K562 (cell line): ENCODE data around the gene CEP41. TPM values are rescaled to one million over a fixed set of nuclear protein-coding genes. Genes with fewer than 3 reads are reported as not detected.

Experiments
- ATAC-seq: fragments of 200-7000 bp; cut with Tn5 transposase; 3 replicates; pipeline ENCODE4 v1.9.1; 2020; ENCODE audit warnings: moderate library complexity
- BruUV-seq: library from RNA; stranded (reverse); fragments of 400-500 nt; replicated peaks from 2 replicates; lab custom pipeline; 2021; lab: Mats Ljungman, UMichigan
- CTCF ChIA-PET: fragments of 300-600 bp; formaldehyde crosslinking; extraction: SDS; loops from one replicate; lab custom pipeline; 2021; ENCODE audit warnings: low intra/inter-chr PET ratio; lab: Yijun Ruan, JAX
- POLR2A ChIA-PET: fragments of 300-600, 350-650 bp; sonication (Branson Sonifier 250); formaldehyde crosslinking; extraction: SDS; loops from one replicate; lab custom pipeline; 2021; ENCODE audit warnings: antibody characterized with exemption, inconsistent platforms; lab: Yijun Ruan, JAX
- DNase-seq, 4 experiments: peaks; one replicate each; pipeline versions ENCODE4 v3.0.0 to v3.0.0-alpha.2; 2011 to 2018; ENCODE audit warnings: low spot score in 3 of 4, mixed read lengths in 3 of 4; ENCODE audit errors: extremely low read depth in 1 of 4
- FAIRE-seq: peaks from 2 replicates; lab custom pipeline; 2011; peaks lifted over from hg19 to GRCh38; lab: Jason Lieb, UNC
- H2AFZ ChIP-seq: 2 replicates; pipeline ENCODE4 v1.6.0; 2011; ENCODE audit warnings: low read depth, low read length, control low read depth, inconsistent platforms
- H3K27ac ChIP-seq: fragments of 200-600 bp; 3 replicates; pipeline ENCODE4 v1.8.0; 2011; ENCODE audit warnings: low read depth, mild to moderate bottlenecking, control low read depth, inconsistent platforms, low read length, moderate library complexity, mixed read lengths; ENCODE audit errors: extremely low read depth
- H3K27me3 ChIP-seq, 2 experiments: fragments of 300-600 bp in 1 of 2; 2 replicates in 1 of 2; 3 replicates in 1 of 2; pipeline versions ENCODE4 v1.6.0 to v1.8.0; 2011; ENCODE audit warnings: inconsistent platforms in 2 of 2, low read length in 2 of 2, mild to moderate bottlenecking in 1 of 2, mixed read lengths in 1 of 2, moderate library complexity in 1 of 2; ENCODE audit not compliant: control insufficient read depth in 2 of 2, insufficient read depth in 2 of 2
- H3K36me3 ChIP-seq: fragments of 300-600 bp; 3 replicates; pipeline ENCODE4 v1.8.0; 2011; ENCODE audit warnings: mild to moderate bottlenecking, low read length, inconsistent platforms; ENCODE audit not compliant: control insufficient read depth, insufficient read depth
- H3K4me1 ChIP-seq, 2 experiments: fragments of 200-600 bp in 1 of 2; replicated peaks in 1 of 2; 2 replicates in 1 of 2; 3 replicates in 1 of 2; pipeline versions ENCODE4 v1.5.1 to v1.8.0; 2011; ENCODE audit warnings: inconsistent platforms in 2 of 2, low read length in 2 of 2, mild to moderate bottlenecking in 1 of 2, mixed read lengths in 1 of 2, moderate library complexity in 1 of 2; ENCODE audit not compliant: control insufficient read depth in 2 of 2, insufficient read depth in 2 of 2
- H3K4me2 ChIP-seq: 2 replicates; pipeline ENCODE4 v1.6.1; 2011; ENCODE audit warnings: low read length, control low read depth, inconsistent platforms, mixed read lengths; ENCODE audit not compliant: insufficient read depth
- H3K4me3 ChIP-seq: fragments of 200-600 bp; sonication (generic), shearing (Covaris generic); 2 replicates; pipeline ENCODE4 v1.5.1; 2016; ENCODE audit warnings: control low read depth, inconsistent platforms
- H3K79me2 ChIP-seq: fragments of 200-600 bp; 3 replicates; pipeline ENCODE4 v1.8.0; 2011; ENCODE audit warnings: low read length, inconsistent platforms; ENCODE audit not compliant: control insufficient read depth, insufficient read depth
- H3K9ac ChIP-seq, 2 experiments: 2 replicates each; pipeline versions ENCODE4 v1.6.0 to v1.6.1; 2011; ENCODE audit warnings: low read depth in 2 of 2, low read length in 2 of 2, control low read depth in 1 of 2, inconsistent platforms in 1 of 2, mild to moderate bottlenecking in 1 of 2, mixed read lengths in 1 of 2; ENCODE audit not compliant: insufficient read depth in 1 of 2
- H3K9me1 ChIP-seq: one replicate; pipeline ENCODE4 v1.6.0; 2011; ENCODE audit warnings: inconsistent platforms, mild to moderate bottlenecking, low read length, moderate library complexity; ENCODE audit not compliant: control insufficient read depth, insufficient read depth
- H3K9me3 ChIP-seq: replicated peaks from 2 replicates; pipeline ENCODE4 v1.5.1; 2011; ENCODE audit warnings: low read depth, low read length, inconsistent platforms; ENCODE audit not compliant: control insufficient read depth, insufficient read depth
- H4K20me1 ChIP-seq: replicated peaks from 2 replicates; pipeline ENCODE4 v1.6.1; 2011; ENCODE audit warnings: low read length, inconsistent platforms, mixed read lengths; ENCODE audit not compliant: control insufficient read depth, insufficient read depth
- CHAMP1 ChIP-seq: fragments of 450-650 bp; IDR thresholded peaks from 2 replicates; pipeline ENCODE4 v1.6.1; 2016; ENCODE audit warnings: mild to moderate bottlenecking
- CLOCK ChIP-seq: fragments of 250-450 bp; sonication (Bioruptor Pico); IDR thresholded peaks from 2 replicates; pipeline ENCODE4 v1.4.0; 2020; ENCODE audit warnings: mild to moderate bottlenecking, moderate library complexity, borderline replicate concordance
- CREBBP ChIP-seq: IDR thresholded peaks from one replicate; pipeline ENCODE4 v1.6.1; 2012; ENCODE audit warnings: low read depth, mild to moderate bottlenecking, control low read depth, inconsistent platforms, low read length
- EP400 ChIP-seq: fragments of 450-650 bp; IDR thresholded peaks from 2 replicates; pipeline ENCODE4 v1.6.1; 2017; ENCODE audit warnings: antibody characterized with exemption, mild to moderate bottlenecking, moderate library complexity
- FOXK2 ChIP-seq, 2 experiments: fragments of 450-650 bp; IDR thresholded peaks in 1 of 2; conservative IDR thresholded peaks in 1 of 2; 2 replicates each; pipeline ENCODE4 v1.6.1; 2016; ENCODE audit warnings: low read depth in 2 of 2, mild to moderate bottlenecking in 1 of 2
- MBD1 ChIP-seq: fragments of 250-450 bp; sonication (Bioruptor Pico); IDR thresholded peaks from 2 replicates; pipeline ENCODE4 v1.8.0; 2022; ENCODE audit warnings: inconsistent platforms
- MCM3 ChIP-seq: fragments of 450-650 bp; IDR thresholded peaks from 2 replicates; pipeline ENCODE4 v1.6.1; 2016
- MLX ChIP-seq, 2 experiments: fragments of 450-650 bp in 1 of 2; sonication (generic) in 1 of 2; formaldehyde crosslinking; conservative IDR thresholded peaks; 2 replicates each; pipeline versions ENCODE4 v1.4.0 to v1.8.1; 2020 to 2022; ENCODE audit warnings: mild to moderate bottlenecking in 1 of 2, missing genetic modification reagents in 1 of 2
- NFIC ChIP-seq: fragments of 450-650 bp; IDR thresholded peaks from 2 replicates; pipeline ENCODE4 v1.6.1; 2017; ENCODE audit warnings: mild to moderate bottlenecking, inconsistent platforms
- NFIX ChIP-seq: fragments of 250-450 bp; sonication (Bioruptor Pico); IDR thresholded peaks from 2 replicates; pipeline ENCODE4 v1.4.0; 2020; ENCODE audit warnings: low read depth, mild to moderate bottlenecking, moderate library complexity
- SP2 ChIP-seq: IDR thresholded peaks from 2 replicates; pipeline ENCODE4 v1.6.1; 2011; ENCODE audit warnings: mild to moderate bottlenecking, low read depth, low read length, moderate library complexity; ENCODE audit not compliant: poor library complexity, severe bottlenecking; ENCODE audit errors: extremely low read depth
- ZNF583 ChIP-seq: fragments of 250-450 bp; sonication (Bioruptor Pico); IDR thresholded peaks from 2 replicates; pipeline ENCODE4 v1.4.0; 2020
- WGBS: fragments of 100-300 bp; shearing (Covaris generic); methylation state at CpG from one replicate; pipeline ENCODE4 v1.1.6; 2016; ENCODE audit warnings: low coverage, mixed read lengths; ENCODE audit not compliant: insufficient coverage; ENCODE audit errors: missing lambda C conversion rate; 5-methylcytosine and 5-hydroxymethylcytosine counted together
- in situ Hi-C: fragments of 300-500 bp; cut with MboI; formaldehyde crosslinking; loops from 4 replicates; pipeline ENCODE4 v1.15.0; 2018; ENCODE audit warnings: inconsistent platforms, mixed read lengths
- intact Hi-C: fragments of 100-400 bp; cut with micrococcal nuclease; formaldehyde crosslinking; loops from 2 replicates; pipeline ENCODE4 v1.14.2; 2022
- polyA plus RNA-seq, 8 experiments: library from polyadenylated mRNA; depleted of rRNA in 4 of 8; stranded (reverse) in 5 of 8; unstranded in 3 of 8; fragments of >200 nt; fragmentation: Nextera tagmentation in 2 of 8; fragmentation: Illumina TruSeq in 1 of 8; extraction: Ambion mirVana in 2 of 8; extraction: Trizol in 1 of 8; gene quantifications; 2 replicates each; pipeline versions ENCODE4 v1.2.1 to v1.2.3, GENCODE V29; 2011 to 2014; ENCODE audit warnings: inconsistent platforms in 1 of 8, missing spikeins in 1 of 8
- total RNA-seq, 7 experiments: library from RNA; depleted of rRNA in 6 of 7; stranded (reverse); fragments of >200 nt in 6 of 7; fragmentation: Illumina TruSeq in 2 of 7; extraction: Trizol in 2 of 7; gene quantifications; 2 replicates each; pipeline versions ENCODE4 v1.2.1 to v1.2.3, GENCODE V29; 2011 to 2021; ENCODE audit warnings: low replicate concordance in 1 of 7

CEP41 gene
- total and polyA plus RNA-seq, 9 of the 15 experiments (the other 6 are each of a cell fraction or from before 2014, with no cell fraction given): 1.5 to 15.5 (median 6.4) TPM

- no peak for TF ChIP-seq MBD1 (CRISPR knock-in tag)
Observed at GRCh38 chr7:130478991-130479390, 38.2 kb upstream of the CEP41 start (continued).

GRCh38 chr7:130476297-130477150, 35.7 kb upstream of the CEP41 start:
- H3K27me3 ChIP-seq: peaks cover 15 to 24% of the 10 kb centered on the region in 2 experiments
- no peak overlapping the region for H3K4me2 ChIP-seq
- ATAC-seq (no peak), FAIRE-seq (no peak), DNase-seq (no peak)
- no peaks in the 10 kb centered on the region for H3K36me3 ChIP-seq
- H3K9me3 ChIP-seq: no peaks in the 10 kb centered on the region
- no peak overlapping the region for H3K4me3 ChIP-seq
- no peaks in the 10 kb centered on the region for H3K79me2 ChIP-seq
- intact Hi-C loops: no loop called here
- 0% methylated on average over 9 of the region's 9 CpGs for WGBS
- H2AFZ ChIP-seq: no peak overlapping the region
- in situ Hi-C loops: no loop called here
- no peak overlapping the region for H3K9ac ChIP-seq
- no peaks in the 10 kb centered on the region for H3K4me1 ChIP-seq
- ChIA-PET CTCF (no interaction called here), POLR2A (interaction anchor here (0.7 to 1.6 kb wide), 4 partner anchors 11 to 28 kb away, joined by 3 to 5 read pairs (median 4); no protein-coding TSS in a partner anchor)
- BruUV-seq: no TSS peak
- H3K27ac ChIP-seq: no peak overlapping the region
- no peaks in the 10 kb centered on the region for H4K20me1 ChIP-seq
- H3K9me1 ChIP-seq: no peaks in the 10 kb centered on the region
- no peak for TF ChIP-seq CLOCK (CRISPR knock-in tag)
- no peak for TF ChIP-seq FOXK2 (conservative IDR thresholded peaks at IDR 0.05 in 1 of 2, IDR thresholded peaks at IDR 0.05 in 1 of 2; ENCODE audit: low read depth in 2 of 2)
- TF ChIP-seq EP400: no peak
- no peak for TF ChIP-seq SP2
- TF ChIP-seq CREBBP: no peak
- no peak for TF ChIP-seq CHAMP1
- TF ChIP-seq ZNF583: no peak
- TF ChIP-seq NFIX: no peak
- no peak for TF ChIP-seq NFIC
- no peak for TF ChIP-seq MLX (CRISPR knock-in tag; conservative IDR thresholded peaks at IDR 0.05)
- TF ChIP-seq MCM3: no peak
